ENCODE measurements around the gene OBP2B. TPM values are rescaled to one million over a fixed set of nuclear protein-coding genes. Genes with fewer than 3 reads are reported as not detected.

OBP2B gene
- total and polyA plus RNA-seq, 9 of the 15 experiments (the other 6 are each of a cell fraction or from before 2014, with no cell fraction given): not detected

GRCh38 chr9:133167096-133167730 is 41.8 kb downstream of the OBP2B start:
- peaks cover 14% of the 10 kb centered on the region; the same call in 2 of the 3 replicates for H3K79me2 ChIP-seq (ENCODE audit: control insufficient read depth, insufficient read depth, low read length)
- H3K4me1 ChIP-seq (replicated peaks in 1 of 2; ENCODE audit: control insufficient read depth in 2 of 2, insufficient read depth in 2 of 2, low read length in 2 of 2): peaks cover 14 to 43% of the 10 kb centered on the region in 2 experiments; a peak in 4 of 5 replicates
- no peaks in the 10 kb centered on the region for H3K9me3 ChIP-seq (replicated peaks; ENCODE audit: control insufficient read depth, insufficient read depth, low read depth, low read length)
- no peak for DNase-seq (ENCODE audit: extremely low read depth in 1 of 4, low spot score in 3 of 4)
- POLR2A ChIA-PET: interaction anchor here (0.5 to 1.5 kb wide), 5 partner anchors 10 to 965 kb away, joined by 3 to 4 read pairs (median 3); no protein-coding TSS in a partner anchor
- FAIRE-seq: peak; percentile 40
- TF ChIP-seq ZBTB2 (IDR thresholded peaks at IDR 0.05): no peak
- TF ChIP-seq FUS (optimal IDR thresholded peaks at IDR 0.05; ENCODE audit: low read depth, low read length): no peak
- no peak for TF ChIP-seq JUNB (CRISPR knock-in tag; conservative IDR thresholded peaks at IDR 0.05)
- TF ChIP-seq E2F4 (CRISPR knock-in tag; IDR thresholded peaks at IDR 0.05; ENCODE audit: low read depth): no peak
- TF ChIP-seq CCAR2 (IDR thresholded peaks at IDR 0.05; ENCODE audit: low read depth, low read length): no peak
- no peak for TF ChIP-seq ZNF133 (CRISPR knock-in tag; IDR thresholded peaks at IDR 0.05)
- no peak for TF ChIP-seq ZEB2 (IDR thresholded peaks at IDR 0.05)
- no peak for TF ChIP-seq NUFIP1 (IDR thresholded peaks at IDR 0.05; ENCODE audit: partially characterized antibody)
- no peak for TF ChIP-seq SMC3 (conservative IDR thresholded peaks at IDR 0.05; ENCODE audit: insufficient read depth, low read depth, low read length)
- TF ChIP-seq ZFP36 (IDR thresholded peaks at IDR 0.05; ENCODE audit: low read depth, low read length, partially characterized antibody): no peak
- TF ChIP-seq MXI1 (IDR thresholded peaks at IDR 0.05; ENCODE audit: low read depth, low read length): no peak
- TF ChIP-seq KAT8 (IDR thresholded peaks at IDR 0.05; ENCODE audit: low read depth): no peak
- no peak for TF ChIP-seq ELK3 (CRISPR knock-in tag; IDR thresholded peaks at IDR 0.05)
- TF ChIP-seq ILK (tag; IDR thresholded peaks at IDR 0.05; ENCODE audit: borderline replicate concordance, low read depth): no peak
- BruUV-seq (replicated peaks): no TSS peak
- WGBS (ENCODE audit: insufficient coverage, low coverage, missing lambda C conversion rate): 41% methylated on average over 3 of the region's 3 CpGs
- in situ Hi-C loops (cut with MboI): no loop called here
- ATAC-seq: no peak
- H4K20me1 ChIP-seq (replicated peaks; ENCODE audit: control insufficient read depth, insufficient read depth, low read length): no peaks in the 10 kb centered on the region
- H3K27me3 ChIP-seq (ENCODE audit: control insufficient read depth in 2 of 2, insufficient read depth in 2 of 2, low read length in 2 of 2): peaks cover 0 to 13% of the 10 kb centered on the region in 2 experiments; a peak in 2 of 5 replicates
- intact Hi-C loops (cut with micrococcal nuclease): no loop called here
- H3K4me2 ChIP-seq (ENCODE audit: insufficient read depth, low read length): no peak overlapping the region
- H3K9me1 ChIP-seq (ENCODE audit: control insufficient read depth, insufficient read depth, low read length): no peaks in the 10 kb centered on the region
- peak overlapping the region in 1 of 2 experiments; percentile 48; a peak in 1 of 4 replicates for H3K9ac ChIP-seq (ENCODE audit: insufficient read depth in 1 of 2, low read depth in 2 of 2, low read length in 2 of 2)
- no peak overlapping the region for H3K4me3 ChIP-seq
- H3K36me3 ChIP-seq (ENCODE audit: control insufficient read depth, insufficient read depth, low read length): no peaks in the 10 kb centered on the region
- no peak overlapping the region for H2AFZ ChIP-seq (ENCODE audit: low read depth, low read length)
- CTCF ChIA-PET (ENCODE audit: low intra/inter-chr PET ratio): interaction anchor here (0.7 kb wide), 1 partner anchor 827 kb away, joined by 3 read pairs; no protein-coding TSS in a partner anchor
- no peak overlapping the region for H3K27ac ChIP-seq (ENCODE audit: extremely low read depth, low read depth, low read length)

Measured in K562 (cell line).